Loucy (cell line): ENCODE data around the gene MKNK2.

Source experiments
- H2AFZ ChIP-seq: fragments of 200-600 bp; sonication (generic); 2 replicates; pipeline ENCODE4 v1.6.0; 2016; ENCODE audit warnings: antibody characterized with exemption, mild to moderate bottlenecking, low read length, moderate library complexity
- H3F3A ChIP-seq: fragments of 200-600 bp; 2 replicates; pipeline ENCODE4 v1.6.0; 2016; ENCODE audit warnings: antibody characterized with exemption, low read depth, mild to moderate bottlenecking
- H3K27me3 ChIP-seq: fragments of 200-600 bp; sonication (generic); 2 replicates; pipeline ENCODE4 v1.6.1; 2014; ENCODE audit warnings: low read length, mild to moderate bottlenecking; ENCODE audit not compliant: insufficient read depth, poor library complexity, severe bottlenecking
- H3K36me3 ChIP-seq: fragments of 200-600 bp; sonication (generic); 2 replicates; pipeline ENCODE4 v1.6.1; 2016; ENCODE audit warnings: low read length; ENCODE audit not compliant: insufficient read depth
- H3K4me1 ChIP-seq: fragments of 200-600 bp; sonication (generic); 2 replicates; pipeline ENCODE4 v1.5.1; 2014; ENCODE audit warnings: low read length, mild to moderate bottlenecking; ENCODE audit not compliant: insufficient read depth, poor library complexity, severe bottlenecking
- H3K4me2 ChIP-seq: fragments of 200-600 bp; sonication (generic); 2 replicates; pipeline ENCODE4 v1.6.0; 2014; ENCODE audit warnings: antibody characterized with exemption, low read length, low read depth, mild to moderate bottlenecking; ENCODE audit not compliant: poor library complexity, severe bottlenecking
- H3K4me3 ChIP-seq: fragments of 200-600 bp; sonication (generic); 2 replicates; pipeline ENCODE4 v1.5.1; 2014; ENCODE audit warnings: low read length, mild to moderate bottlenecking, mixed read lengths; ENCODE audit not compliant: poor library complexity, severe bottlenecking
- H3K79me2 ChIP-seq: fragments of 200-600 bp; sonication (generic); 2 replicates; pipeline ENCODE4 v1.6.1; 2014; ENCODE audit warnings: low read length; ENCODE audit not compliant: insufficient read depth
- H3K9ac ChIP-seq: fragments of 200-600 bp; sonication (generic); 2 replicates; pipeline ENCODE4 v1.6.0; 2014; ENCODE audit warnings: mild to moderate bottlenecking, low read depth, low read length, moderate library complexity; ENCODE audit not compliant: poor library complexity, severe bottlenecking
- H3K9me2 ChIP-seq: fragments of 200-600 bp; sonication (generic); replicated peaks from 2 replicates; pipeline ENCODE4 v1.6.1; 2016; ENCODE audit warnings: low read depth, low read length, mixed read lengths
- H3K9me3 ChIP-seq: fragments of 200-600 bp; sonication (generic); 2 replicates; pipeline ENCODE4 v1.6.1; 2014; ENCODE audit warnings: mild to moderate bottlenecking, antibody characterized with exemption, low read length, low read depth; ENCODE audit not compliant: insufficient read depth
- H4K20me1 ChIP-seq: fragments of 200-600 bp; sonication (generic); 2 replicates; pipeline ENCODE4 v1.6.0; 2014; ENCODE audit warnings: antibody characterized with exemption, low read length, mild to moderate bottlenecking; ENCODE audit not compliant: insufficient read depth, poor library complexity, severe bottlenecking
- EZH2phosphoT487 ChIP-seq: fragments of 200-600 bp; IDR thresholded peaks from 2 replicates; pipeline ENCODE4 v1.6.1; 2018; ENCODE audit warnings: antibody characterized with exemption, mild to moderate bottlenecking, moderate library complexity, borderline replicate concordance
- TF ChIP-seq, protein P1 (sequence below): fragments of 200-600 bp; sonication (generic); conservative IDR thresholded peaks from 2 replicates; pipeline ENCODE4 v1.5.1; 2014; ENCODE audit warnings: mild to moderate bottlenecking, antibody characterized with exemption, low read length

The MKNK2 gene

GRCh38 chr19:1992759-1993260, 58.2 kb downstream of the MKNK2 start:
- Histone ChIP-seq H3K4me2 (no peak overlapping the region), H3K36me3 (peaks cover 43% of the 10 kb centered on the region; the same call in 1 of the 2 replicates), H3K9ac (no peak overlapping the region), H3K27me3 (no peaks in the 10 kb centered on the region), H3K9me3 (no peaks in the 10 kb centered on the region), H3K9me2 (no peaks in the 10 kb centered on the region), H3K79me2 (no peaks in the 10 kb centered on the region; the same call in 1 of the 2 replicates), H2AFZ (no peak overlapping the region), H3K4me1 (no peaks in the 10 kb centered on the region), H3F3A (no peaks in the 10 kb centered on the region), H3K4me3 (no peak overlapping the region), H4K20me1 (no peaks in the 10 kb centered on the region)
- TF ChIP-seq, protein P1, sequence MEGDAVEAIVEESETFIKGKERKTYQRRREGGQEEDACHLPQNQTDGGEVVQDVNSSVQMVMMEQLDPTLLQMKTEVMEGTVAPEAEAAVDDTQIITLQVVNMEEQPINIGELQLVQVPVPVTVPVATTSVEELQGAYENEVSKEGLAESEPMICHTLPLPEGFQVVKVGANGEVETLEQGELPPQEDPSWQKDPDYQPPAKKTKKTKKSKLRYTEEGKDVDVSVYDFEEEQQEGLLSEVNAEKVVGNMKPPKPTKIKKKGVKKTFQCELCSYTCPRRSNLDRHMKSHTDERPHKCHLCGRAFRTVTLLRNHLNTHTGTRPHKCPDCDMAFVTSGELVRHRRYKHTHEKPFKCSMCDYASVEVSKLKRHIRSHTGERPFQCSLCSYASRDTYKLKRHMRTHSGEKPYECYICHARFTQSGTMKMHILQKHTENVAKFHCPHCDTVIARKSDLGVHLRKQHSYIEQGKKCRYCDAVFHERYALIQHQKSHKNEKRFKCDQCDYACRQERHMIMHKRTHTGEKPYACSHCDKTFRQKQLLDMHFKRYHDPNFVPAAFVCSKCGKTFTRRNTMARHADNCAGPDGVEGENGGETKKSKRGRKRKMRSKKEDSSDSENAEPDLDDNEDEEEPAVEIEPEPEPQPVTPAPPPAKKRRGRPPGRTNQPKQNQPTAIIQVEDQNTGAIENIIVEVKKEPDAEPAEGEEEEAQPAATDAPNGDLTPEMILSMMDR: no peak

GRCh38 chr19:1991018-1991913, 59.8 kb downstream of the MKNK2 start:
- Histone ChIP-seq H3F3A (no peaks in the 10 kb centered on the region), H3K36me3 (peaks cover 48% of the 10 kb centered on the region; the same call in 1 of the 2 replicates), H3K27me3 (no peaks in the 10 kb centered on the region), H3K4me3 (no peak overlapping the region), H4K20me1 (no peaks in the 10 kb centered on the region), H3K9ac (no peak overlapping the region), H3K9me3 (no peaks in the 10 kb centered on the region), H2AFZ (no peak overlapping the region), H3K4me2 (no peak overlapping the region), H3K79me2 (no peaks in the 10 kb centered on the region), H3K9me2 (no peaks in the 10 kb centered on the region), H3K4me1 (no peaks in the 10 kb centered on the region)
- no peak for TF ChIP-seq EZH2phosphoT487
- TF ChIP-seq, protein P1: no peak

DNA sequence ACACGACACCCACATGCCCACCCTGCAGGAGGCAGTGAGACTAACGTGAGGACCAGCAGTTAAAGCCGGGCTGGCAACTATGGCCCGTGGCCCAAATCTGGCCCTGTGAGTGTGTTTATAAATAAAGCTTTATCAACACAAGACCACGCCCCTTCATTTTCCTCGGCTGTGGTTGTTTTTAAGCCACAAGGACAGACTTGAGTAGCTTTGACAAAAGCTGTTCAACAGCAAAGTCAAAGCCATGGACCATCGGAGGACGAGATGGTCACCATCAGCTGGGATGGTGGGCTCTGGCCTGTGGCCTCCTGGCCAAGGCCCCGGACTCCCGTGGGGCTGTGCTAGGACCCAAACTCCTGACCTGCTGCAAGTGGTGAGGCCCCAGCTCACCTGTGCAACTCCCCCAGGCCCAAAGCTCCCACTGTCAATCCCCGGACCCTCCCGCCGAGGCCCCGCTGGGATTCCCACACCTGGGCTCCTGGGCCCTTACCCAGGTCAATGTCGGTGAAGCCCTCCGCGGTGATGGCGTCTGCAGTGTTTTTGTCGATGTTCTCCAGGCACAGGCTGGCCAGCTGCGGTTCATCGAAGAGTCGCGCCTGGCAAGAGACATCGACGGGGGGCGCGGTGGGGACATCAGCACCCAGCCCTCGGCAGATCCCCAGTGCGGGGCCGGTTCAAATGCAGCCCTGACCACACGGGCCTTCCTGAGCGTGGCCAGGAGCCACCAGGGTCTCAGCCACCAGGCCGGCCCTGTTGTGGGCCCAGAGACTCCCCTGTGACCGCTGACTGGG, 60.6 kb downstream of the MKNK2 start:
- H3K9me3 ChIP-seq: no peaks in the 10 kb centered on the region
- no peak overlapping the region for H3K9ac ChIP-seq
- H3K4me3 ChIP-seq: no peak overlapping the region
- H3K9me2 ChIP-seq: no peaks in the 10 kb centered on the region
- no peaks in the 10 kb centered on the region for H3K27me3 ChIP-seq
- no peaks in the 10 kb centered on the region for H3K79me2 ChIP-seq
- no peak overlapping the region for H3K4me2 ChIP-seq
- H4K20me1 ChIP-seq: no peaks in the 10 kb centered on the region
- no peaks in the 10 kb centered on the region for H3K4me1 ChIP-seq
- H2AFZ ChIP-seq: no peak overlapping the region
- no peak for TF ChIP-seq EZH2phosphoT487
- TF ChIP-seq, protein P1: no peak
- H3F3A ChIP-seq: no peaks in the 10 kb centered on the region
- peaks cover 52% of the 10 kb centered on the region; the same call in 1 of the 2 replicates for H3K36me3 ChIP-seq
